HEK293 (cell line): ENCODE results near the gene ZDHHC17.

Experiments
- CTCF ChIA-PET: fragments of 350-600 bp; formaldehyde crosslinking; extraction: SDS; loops from one replicate; lab custom pipeline; 2021; ENCODE audit warnings: antibody characterized with exemption; lab: Yijun Ruan, JAX
- POLR2A ChIA-PET: fragments of 300-600 bp; formaldehyde crosslinking; extraction: SDS; loops from one replicate; lab custom pipeline; 2020; ENCODE audit warnings: antibody characterized with exemption, inconsistent platforms; lab: Yijun Ruan, JAX
- H3K27ac ChIP-seq: fragments of 200-500 bp; sonication (Bioruptor generic); 2 replicates; pipeline ENCODE4 v1.5.1; 2014; ENCODE audit warnings: low read depth, low read length, control low read depth, inconsistent platforms; ENCODE audit errors: extremely low read depth
- H3K36me3 ChIP-seq, 2 experiments: fragments of 200-500 bp in 1 of 2; sonication (Bioruptor generic) in 1 of 2; 1 replicate in 1 of 2; 2 replicates in 1 of 2; pipeline ENCODE4 v1.5.1; 2014 to 2017; ENCODE audit warnings: inconsistent platforms in 2 of 2, low read length in 2 of 2; ENCODE audit not compliant: control insufficient read depth in 2 of 2, insufficient read depth in 1 of 2
- H3K4me1 ChIP-seq: fragments of 200-500 bp; sonication (Bioruptor generic); 2 replicates; pipeline ENCODE4 v1.5.1; 2014; ENCODE audit warnings: mild to moderate bottlenecking, low read length, inconsistent platforms; ENCODE audit not compliant: control insufficient read depth, insufficient read depth
- H3K4me3 ChIP-seq: 2 replicates; pipeline ENCODE4 v1.5.1; 2011; ENCODE audit warnings: low read depth, mild to moderate bottlenecking, control low read depth, low read length, moderate library complexity
- H3K9me3 ChIP-seq: fragments of 200-500 bp; sonication (Bioruptor generic); 2 replicates; pipeline ENCODE4 v1.5.1; 2014; ENCODE audit warnings: low read depth, low read length, inconsistent platforms; ENCODE audit not compliant: control insufficient read depth, insufficient read depth
- GLIS2 ChIP-seq: fragments of 450-650 bp; formaldehyde crosslinking; IDR thresholded peaks from 2 replicates; pipeline ENCODE4 v1.5.1; 2016; ENCODE audit warnings: missing biosample characterization, missing genetic modification characterization
- MYNN ChIP-seq: fragments of 450-650 bp; formaldehyde crosslinking; IDR thresholded peaks from 2 replicates; pipeline ENCODE4 v1.5.1; 2016; ENCODE audit warnings: missing biosample characterization, missing genetic modification characterization, borderline replicate concordance
- PRDM10 ChIP-seq: fragments of 450-650 bp; formaldehyde crosslinking; IDR thresholded peaks from 2 replicates; pipeline ENCODE4 v1.5.1; 2016; ENCODE audit warnings: missing biosample characterization, missing genetic modification characterization
- ZBTB20 ChIP-seq: fragments of 450-650 bp; formaldehyde crosslinking; IDR thresholded peaks from 2 replicates; pipeline ENCODE4 v1.5.1; 2016; ENCODE audit warnings: missing biosample characterization, missing genetic modification characterization
- ZBTB21 ChIP-seq: fragments of 450-650 bp; formaldehyde crosslinking; IDR thresholded peaks from 2 replicates; pipeline ENCODE4 v1.5.1; 2017; ENCODE audit warnings: missing biosample characterization, missing genetic modification characterization
- ZNF148 ChIP-seq: fragments of 450-650 bp; formaldehyde crosslinking; IDR thresholded peaks from 2 replicates; pipeline ENCODE4 v1.5.0; 2017; ENCODE audit warnings: missing biosample characterization, missing genetic modification characterization, borderline replicate concordance
- ZNF24 ChIP-seq: fragments of 450-650 bp; formaldehyde crosslinking; IDR thresholded peaks from 2 replicates; pipeline ENCODE4 v1.5.1; 2016; ENCODE audit warnings: missing biosample characterization, missing genetic modification characterization
- ZNF280D ChIP-seq: fragments of 450-650 bp; formaldehyde crosslinking; IDR thresholded peaks from 2 replicates; pipeline ENCODE4 v1.5.1; 2016; ENCODE audit warnings: missing biosample characterization, missing genetic modification characterization
- ZNF292 ChIP-seq: fragments of 450-650 bp; formaldehyde crosslinking; IDR thresholded peaks from 2 replicates; pipeline ENCODE4 v1.5.1; 2016; ENCODE audit warnings: low read depth, missing biosample characterization, missing genetic modification characterization, borderline replicate concordance
- ZNF335 ChIP-seq: fragments of 450-650 bp; formaldehyde crosslinking; conservative IDR thresholded peaks from 2 replicates; pipeline ENCODE4 v1.5.1; 2016; ENCODE audit warnings: missing biosample characterization, missing genetic modification characterization
- ZNF391 ChIP-seq: fragments of 450-650 bp; formaldehyde crosslinking; IDR thresholded peaks from 2 replicates; pipeline ENCODE4 v1.5.1; 2016; ENCODE audit warnings: low read depth, missing biosample characterization, missing genetic modification characterization, borderline replicate concordance
- ZNF48 ChIP-seq: fragments of 450-650 bp; formaldehyde crosslinking; IDR thresholded peaks from 2 replicates; pipeline ENCODE4 v1.5.1; 2016; ENCODE audit warnings: missing biosample characterization, missing genetic modification characterization
- ZNF747 ChIP-seq: fragments of 450-650 bp; formaldehyde crosslinking; IDR thresholded peaks from 2 replicates; pipeline ENCODE4 v1.5.1; 2016; ENCODE audit warnings: missing biosample characterization, missing genetic modification characterization
- TF ChIP-seq, protein P1 (sequence below): fragments of 450-650 bp; formaldehyde crosslinking; IDR thresholded peaks from 2 replicates; pipeline ENCODE4 v1.5.1; 2016; ENCODE audit warnings: missing biosample characterization, missing genetic modification characterization
- TF ChIP-seq, protein P2 (sequence below): fragments of 450-650 bp; formaldehyde crosslinking; conservative IDR thresholded peaks from 2 replicates; pipeline ENCODE4 v1.5.1; 2016; ENCODE audit warnings: low read depth, missing biosample characterization, missing genetic modification characterization

Gene ZDHHC17, protein sequence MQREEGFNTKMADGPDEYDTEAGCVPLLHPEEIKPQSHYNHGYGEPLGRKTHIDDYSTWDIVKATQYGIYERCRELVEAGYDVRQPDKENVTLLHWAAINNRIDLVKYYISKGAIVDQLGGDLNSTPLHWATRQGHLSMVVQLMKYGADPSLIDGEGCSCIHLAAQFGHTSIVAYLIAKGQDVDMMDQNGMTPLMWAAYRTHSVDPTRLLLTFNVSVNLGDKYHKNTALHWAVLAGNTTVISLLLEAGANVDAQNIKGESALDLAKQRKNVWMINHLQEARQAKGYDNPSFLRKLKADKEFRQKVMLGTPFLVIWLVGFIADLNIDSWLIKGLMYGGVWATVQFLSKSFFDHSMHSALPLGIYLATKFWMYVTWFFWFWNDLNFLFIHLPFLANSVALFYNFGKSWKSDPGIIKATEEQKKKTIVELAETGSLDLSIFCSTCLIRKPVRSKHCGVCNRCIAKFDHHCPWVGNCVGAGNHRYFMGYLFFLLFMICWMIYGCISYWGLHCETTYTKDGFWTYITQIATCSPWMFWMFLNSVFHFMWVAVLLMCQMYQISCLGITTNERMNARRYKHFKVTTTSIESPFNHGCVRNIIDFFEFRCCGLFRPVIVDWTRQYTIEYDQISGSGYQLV

GRCh38 chr12:76763746-76764675 is at the start of gene ZDHHC17:
TSS of gene ZDHHC17 (plus strand) at chr12:76764115. CDS start at chr12:76764237, 122 bp downstream.
- peak within 1 kb of the TSS; percentile 94 for H3K27ac ChIP-seq
- peaks cover 7% of the 10 kb centered on the region; the same call in 1 of the 2 replicates for H3K4me1 ChIP-seq
- ChIA-PET POLR2A (interaction anchor here (0.6 to 1.5 kb wide), 14 partner anchors 8 to 568 kb away, joined by 3 to 12 read pairs (median 3); partner anchors contain the start of gene CSRP2), CTCF (interaction anchor here (0.7 to 0.9 kb wide), 2 partner anchors 27 to 172 kb away, joined by 3 read pairs; no protein-coding TSS in a partner anchor)
- no peaks in the 10 kb centered on the region for H3K9me3 ChIP-seq
- no peaks in the 10 kb centered on the region for H3K36me3 ChIP-seq
- H3K4me3 ChIP-seq = peak within 1 kb of the TSS; percentile 74
- TF ChIP-seq, protein P1, sequence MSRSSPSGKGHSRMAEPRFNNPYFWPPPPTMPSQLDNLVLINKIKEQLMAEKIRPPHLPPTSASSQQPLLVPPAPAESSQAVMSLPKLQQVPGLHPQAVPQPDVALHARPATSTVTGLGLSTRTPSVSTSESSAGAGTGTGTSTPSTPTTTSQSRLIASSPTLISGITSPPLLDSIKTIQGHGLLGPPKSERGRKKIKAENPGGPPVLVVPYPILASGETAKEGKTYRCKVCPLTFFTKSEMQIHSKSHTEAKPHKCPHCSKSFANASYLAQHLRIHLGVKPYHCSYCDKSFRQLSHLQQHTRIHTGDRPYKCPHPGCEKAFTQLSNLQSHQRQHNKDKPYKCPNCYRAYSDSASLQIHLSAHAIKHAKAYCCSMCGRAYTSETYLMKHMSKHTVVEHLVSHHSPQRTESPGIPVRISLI = no peak
- no peak for TF ChIP-seq ZNF280D (tag by site-specific recombination)
- no peak for TF ChIP-seq ZNF148 (tag by site-specific recombination)
- TF ChIP-seq ZNF747 (tag by site-specific recombination) = no peak
- TF ChIP-seq GLIS2 (tag by site-specific recombination) = peak; percentile 94
- peak; percentile 38; the same call in 1 of the 2 replicates for TF ChIP-seq PRDM10 (tag by site-specific recombination)
- no peak for TF ChIP-seq MYNN
- peak; percentile 58 for TF ChIP-seq ZNF335
- peak; percentile 62; the same call in 1 of the 2 replicates for TF ChIP-seq ZNF24
- peak; percentile 68; the same call in 1 of the 2 replicates for TF ChIP-seq ZBTB20 (tag by site-specific recombination)
- TF ChIP-seq ZNF48 (tag by site-specific recombination) = no peak
- TF ChIP-seq ZNF391 (tag by site-specific recombination) = no peak
- no peak for TF ChIP-seq ZNF292 (tag by site-specific recombination)
- no peak for TF ChIP-seq ZBTB21 (tag by site-specific recombination)
- TF ChIP-seq, protein P2, sequence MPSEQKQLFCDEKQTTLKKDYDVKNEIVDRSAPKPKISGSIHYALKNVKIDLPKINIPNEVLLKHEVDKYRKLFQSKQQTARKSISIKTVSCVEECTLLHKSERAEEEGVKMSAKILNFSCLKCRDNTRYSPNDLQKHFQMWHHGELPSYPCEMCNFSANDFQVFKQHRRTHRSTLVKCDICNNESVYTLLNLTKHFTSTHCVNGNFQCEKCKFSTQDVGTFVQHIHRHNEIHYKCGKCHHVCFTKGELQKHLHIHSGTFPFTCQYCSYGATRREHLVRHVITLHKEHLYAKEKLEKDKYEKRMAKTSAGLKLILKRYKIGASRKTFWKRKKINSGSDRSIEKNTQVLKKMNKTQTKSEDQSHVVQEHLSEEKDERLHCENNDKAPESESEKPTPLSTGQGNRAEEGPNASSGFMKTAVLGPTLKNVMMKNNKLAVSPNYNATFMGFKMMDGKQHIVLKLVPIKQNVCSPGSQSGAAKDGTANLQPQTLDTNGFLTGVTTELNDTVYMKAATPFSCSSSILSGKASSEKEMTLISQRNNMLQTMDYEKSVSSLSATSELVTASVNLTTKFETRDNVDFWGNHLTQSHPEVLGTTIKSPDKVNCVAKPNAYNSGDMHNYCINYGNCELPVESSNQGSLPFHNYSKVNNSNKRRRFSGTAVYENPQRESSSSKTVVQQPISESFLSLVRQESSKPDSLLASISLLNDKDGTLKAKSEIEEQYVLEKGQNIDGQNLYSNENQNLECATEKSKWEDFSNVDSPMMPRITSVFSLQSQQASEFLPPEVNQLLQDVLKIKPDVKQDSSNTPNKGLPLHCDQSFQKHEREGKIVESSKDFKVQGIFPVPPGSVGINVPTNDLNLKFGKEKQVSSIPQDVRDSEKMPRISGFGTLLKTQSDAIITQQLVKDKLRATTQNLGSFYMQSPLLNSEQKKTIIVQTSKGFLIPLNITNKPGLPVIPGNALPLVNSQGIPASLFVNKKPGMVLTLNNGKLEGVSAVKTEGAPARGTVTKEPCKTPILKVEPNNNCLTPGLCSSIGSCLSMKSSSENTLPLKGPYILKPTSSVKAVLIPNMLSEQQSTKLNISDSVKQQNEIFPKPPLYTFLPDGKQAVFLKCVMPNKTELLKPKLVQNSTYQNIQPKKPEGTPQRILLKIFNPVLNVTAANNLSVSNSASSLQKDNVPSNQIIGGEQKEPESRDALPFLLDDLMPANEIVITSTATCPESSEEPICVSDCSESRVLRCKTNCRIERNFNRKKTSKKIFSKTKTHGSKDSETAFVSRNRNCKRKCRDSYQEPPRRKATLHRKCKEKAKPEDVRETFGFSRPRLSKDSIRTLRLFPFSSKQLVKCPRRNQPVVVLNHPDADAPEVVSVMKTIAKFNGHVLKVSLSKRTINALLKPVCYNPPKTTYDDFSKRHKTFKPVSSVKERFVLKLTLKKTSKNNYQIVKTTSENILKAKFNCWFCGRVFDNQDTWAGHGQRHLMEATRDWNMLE (tag by site-specific recombination) = no peak
